Measurements from ENCODE around the gene CAMLG.
A peak's percentile ranks its signal among the peaks of the same experiment; 100 is the strongest.
"Not testable (repeated sequence)": the region's sequence is repeated elsewhere in the genome, so short reads cannot be mapped to it uniquely, and the experiment has no call there.

CAMLG gene

DNA sequence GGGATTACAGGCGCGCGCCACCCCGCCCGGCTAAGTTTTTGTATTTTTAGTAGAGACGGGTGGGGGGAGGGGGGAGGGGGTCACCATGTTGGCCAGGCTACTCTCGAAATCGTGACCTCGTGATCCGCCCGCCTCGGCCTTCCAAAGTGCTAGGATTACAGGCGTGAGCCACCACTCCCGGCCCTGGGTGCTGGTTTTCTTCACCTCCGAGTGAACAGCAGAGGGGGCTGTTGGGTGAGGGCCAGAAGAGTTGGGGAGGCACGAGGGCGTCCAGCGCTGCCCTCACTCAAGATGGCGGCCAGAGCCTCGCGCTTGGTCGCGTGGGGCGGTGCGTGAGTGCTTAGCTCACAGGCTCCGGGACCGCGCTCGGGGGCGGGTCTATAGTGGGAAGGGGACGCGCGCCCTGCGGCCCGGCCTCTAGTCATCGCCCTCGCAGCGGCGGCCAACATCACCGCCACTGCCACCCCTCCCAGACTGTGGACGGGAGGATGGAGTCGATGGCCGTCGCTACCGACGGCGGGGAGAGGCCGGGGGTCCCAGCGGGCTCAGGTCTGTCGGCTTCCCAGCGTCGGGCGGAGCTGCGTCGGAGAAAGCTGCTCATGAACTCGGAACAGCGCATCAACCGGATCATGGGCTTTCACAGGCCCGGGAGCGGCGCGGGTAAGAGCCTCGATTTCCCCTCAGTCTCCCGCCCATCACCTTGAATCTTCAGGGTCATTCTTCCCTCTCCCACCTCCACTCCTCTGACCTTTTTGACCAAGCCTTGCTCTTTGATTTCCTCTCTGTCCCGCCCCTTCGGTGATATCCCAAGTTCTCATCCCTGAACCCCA lies at the start of gene CAMLG:
TSS of gene CAMLG (plus strand) at position 416 of the 830 bp plus-strand sequence. CDS start at position 489, 73 bp downstream.
- DNase-seq (ENCODE audit: low read depth) = peak; percentile 96

- DNase-seq (ENCODE audit: low read depth) = not testable (repeated sequence)
Observed at GRCh38 chr5:134690144-134690543, 48.2 kb upstream of the CAMLG start.

DNA sequence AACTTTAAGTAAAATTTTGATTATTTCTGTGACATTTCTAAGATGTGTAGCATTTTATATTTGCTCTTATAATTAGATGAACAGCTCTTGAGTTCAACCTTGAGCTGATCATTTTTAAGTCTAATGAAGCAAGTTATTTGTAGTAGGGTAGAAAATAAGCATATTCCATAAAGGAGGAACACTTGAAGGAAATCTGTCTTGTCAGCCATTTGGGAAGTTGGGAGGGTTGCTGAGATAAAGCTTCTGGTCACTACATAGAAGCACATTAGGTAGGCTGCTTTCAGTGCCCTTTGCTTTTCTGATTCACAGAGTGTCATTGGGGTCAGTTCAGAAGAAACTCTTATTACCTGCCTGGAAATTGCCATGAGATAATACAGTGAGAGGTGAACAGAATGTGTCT lies 45.6 kb upstream of the CAMLG start:
- DNase-seq (ENCODE audit: low read depth) = no peak

DNA sequence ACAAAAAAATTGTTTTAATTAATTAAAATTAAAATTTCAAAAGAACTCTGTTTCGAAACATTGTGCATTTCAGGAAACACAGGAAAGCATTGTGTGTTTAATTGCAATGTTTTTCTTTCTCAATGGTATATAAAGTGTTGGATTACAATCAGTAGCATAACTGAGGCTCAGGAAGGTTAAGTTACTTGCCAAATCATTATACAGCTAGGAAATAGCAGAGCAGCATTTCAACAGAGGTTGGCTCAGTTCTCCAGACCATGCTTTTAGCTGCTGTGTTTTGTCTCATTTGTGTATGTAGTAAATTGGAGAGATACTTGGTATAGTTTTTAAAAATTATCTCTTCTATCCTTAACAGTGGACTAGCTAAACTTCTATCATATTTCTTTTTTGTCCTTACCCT lies 30.0 kb upstream of the CAMLG start:
- DNase-seq (ENCODE audit: low read depth) = no peak

DNA sequence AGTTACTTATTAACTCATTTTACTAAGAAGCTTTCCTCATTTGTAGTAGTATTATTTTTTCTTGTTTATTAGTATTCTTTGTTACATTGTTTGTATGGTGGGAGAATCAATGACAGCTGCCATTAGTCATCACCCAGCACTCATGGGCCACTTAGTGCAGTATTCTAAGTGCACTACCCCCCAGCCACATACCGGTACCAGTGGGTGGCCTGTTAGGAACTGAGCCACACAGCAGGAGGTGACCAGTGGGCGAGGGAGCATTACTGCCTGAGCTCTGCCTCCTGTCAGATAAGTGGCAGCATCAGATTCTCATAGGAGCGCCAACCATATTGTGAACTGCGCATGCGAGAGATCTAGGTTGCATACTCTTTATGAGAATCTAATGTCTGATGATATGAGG lies 24.2 kb upstream of the CAMLG start:
- DNase-seq (ENCODE audit: low read depth) = no peak

GRCh38 chr5:134714541-134714940 lies 23.8 kb upstream of the CAMLG start:
- no peak for DNase-seq (ENCODE audit: low read depth)

DNA sequence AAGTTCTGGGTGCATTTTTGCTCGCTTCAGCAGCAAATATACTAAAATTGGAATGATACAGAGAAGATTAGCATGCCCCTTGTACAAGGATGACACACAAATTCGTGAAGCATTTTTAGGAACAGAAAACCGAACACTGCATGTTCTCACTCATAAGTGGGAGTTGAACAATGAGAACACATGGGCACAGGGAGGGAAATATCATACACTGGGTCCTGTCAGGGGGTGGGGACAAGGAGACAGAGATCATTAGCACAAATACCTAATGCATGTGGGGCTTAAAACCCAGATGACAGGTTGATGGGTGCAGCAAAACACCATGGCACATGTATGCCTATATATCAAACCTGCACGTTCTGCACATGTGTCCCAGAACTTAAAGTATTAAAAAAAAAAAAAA lies 22.9 kb upstream of the CAMLG start:
- not testable (repeated sequence) for DNase-seq (ENCODE audit: low read depth)

GRCh38 chr5:134724872-134725271 lies 13.5 kb upstream of the CAMLG start:
- no peak for DNase-seq (ENCODE audit: low read depth)

- DNase-seq (ENCODE audit: low read depth) = no peak
Observed at GRCh38 chr5:134732819-134733218, 5.5 kb upstream of the CAMLG start.

- no peak for DNase-seq (ENCODE audit: low read depth)
Observed at GRCh38 chr5:134735243-134735642, 3.1 kb upstream of the CAMLG start.

- no peak for DNase-seq (ENCODE audit: low read depth)
Observed at GRCh38 chr5:134736173-134736812, 2.1 kb upstream of the CAMLG start.

DNA sequence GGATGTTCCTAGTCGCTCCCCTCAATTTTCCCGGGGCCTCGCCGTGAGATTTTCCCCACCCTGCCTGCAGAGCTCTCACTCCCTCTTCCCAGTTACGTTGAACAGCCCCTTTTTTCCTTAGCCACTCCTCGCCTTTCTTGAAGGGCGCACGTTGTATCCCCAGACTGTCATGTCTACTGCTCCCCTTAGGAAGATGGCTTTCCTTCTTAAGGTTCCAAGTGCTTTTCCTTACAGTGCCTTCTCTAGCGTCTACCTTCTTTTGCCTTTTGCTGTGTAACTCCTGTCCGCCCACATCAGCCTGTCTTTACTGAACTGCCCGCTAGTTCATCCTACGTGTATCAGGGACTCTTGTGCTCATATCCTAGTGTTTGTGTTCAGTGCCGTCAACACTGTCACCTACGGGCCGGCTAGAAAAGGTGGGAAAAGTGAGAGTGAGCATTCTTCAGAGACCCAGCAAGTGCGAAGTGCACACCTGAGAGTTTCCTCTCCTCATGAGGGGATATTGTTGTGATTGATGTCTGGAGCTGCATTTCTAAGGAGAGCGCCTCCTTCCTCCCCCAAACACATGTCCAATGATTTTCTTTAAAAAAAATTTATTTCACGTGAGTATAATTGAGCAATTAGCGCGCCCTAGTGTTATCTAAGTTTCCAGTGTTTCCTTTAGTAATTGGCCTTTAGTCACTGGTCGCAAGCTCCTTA lies 764 bp downstream of the CAMLG start:
- peak; percentile 9 for DNase-seq (ENCODE audit: low read depth)

DNA sequence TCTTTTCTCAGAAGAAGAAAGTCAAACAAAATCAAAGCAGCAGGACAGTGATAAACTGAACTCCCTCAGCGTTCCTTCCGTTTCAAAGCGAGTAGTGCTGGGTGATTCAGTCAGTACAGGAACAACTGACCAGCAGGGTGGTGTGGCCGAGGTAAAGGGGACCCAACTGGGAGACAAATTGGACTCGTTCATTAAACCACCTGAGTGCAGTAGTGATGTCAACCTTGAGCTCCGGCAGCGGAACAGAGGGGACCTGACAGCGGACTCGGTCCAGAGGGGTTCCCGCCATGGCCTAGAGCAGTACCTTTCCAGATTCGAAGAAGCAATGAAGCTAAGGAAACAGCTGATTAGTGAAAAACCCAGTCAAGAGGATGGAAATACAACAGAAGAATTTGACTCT lies 2.7 kb downstream of the CAMLG start:
- DNase-seq (ENCODE audit: low read depth) = no peak

- DNase-seq (ENCODE audit: low read depth) = no peak
Observed at GRCh38 chr5:134742134-134742533, 3.8 kb downstream of the CAMLG start.

DNA sequence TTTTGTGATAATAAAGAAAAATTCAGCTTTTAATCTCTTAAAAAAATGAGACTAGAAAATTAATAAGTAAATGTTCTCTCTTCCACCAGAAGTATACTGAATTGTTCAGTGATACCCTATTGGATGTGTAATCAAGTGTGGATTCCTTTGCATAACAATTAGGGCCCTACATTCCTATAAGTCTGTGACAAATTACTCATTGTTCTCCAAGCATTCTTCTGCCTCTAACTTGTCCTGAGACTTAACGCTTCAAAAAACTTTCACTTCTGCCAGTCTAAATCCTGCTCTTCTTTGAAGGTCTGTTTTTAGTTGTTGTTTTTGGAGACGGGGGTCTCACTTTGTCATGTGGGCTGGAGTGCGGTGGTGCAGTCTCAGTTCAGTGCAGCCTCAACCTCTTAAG lies 11.1 kb downstream of the CAMLG start:
- no peak for DNase-seq (ENCODE audit: low read depth)

GRCh38 chr5:134758176-134758503 lies 19.8 kb downstream of the CAMLG start:
- DNase-seq (ENCODE audit: low read depth) = no peak

DNA sequence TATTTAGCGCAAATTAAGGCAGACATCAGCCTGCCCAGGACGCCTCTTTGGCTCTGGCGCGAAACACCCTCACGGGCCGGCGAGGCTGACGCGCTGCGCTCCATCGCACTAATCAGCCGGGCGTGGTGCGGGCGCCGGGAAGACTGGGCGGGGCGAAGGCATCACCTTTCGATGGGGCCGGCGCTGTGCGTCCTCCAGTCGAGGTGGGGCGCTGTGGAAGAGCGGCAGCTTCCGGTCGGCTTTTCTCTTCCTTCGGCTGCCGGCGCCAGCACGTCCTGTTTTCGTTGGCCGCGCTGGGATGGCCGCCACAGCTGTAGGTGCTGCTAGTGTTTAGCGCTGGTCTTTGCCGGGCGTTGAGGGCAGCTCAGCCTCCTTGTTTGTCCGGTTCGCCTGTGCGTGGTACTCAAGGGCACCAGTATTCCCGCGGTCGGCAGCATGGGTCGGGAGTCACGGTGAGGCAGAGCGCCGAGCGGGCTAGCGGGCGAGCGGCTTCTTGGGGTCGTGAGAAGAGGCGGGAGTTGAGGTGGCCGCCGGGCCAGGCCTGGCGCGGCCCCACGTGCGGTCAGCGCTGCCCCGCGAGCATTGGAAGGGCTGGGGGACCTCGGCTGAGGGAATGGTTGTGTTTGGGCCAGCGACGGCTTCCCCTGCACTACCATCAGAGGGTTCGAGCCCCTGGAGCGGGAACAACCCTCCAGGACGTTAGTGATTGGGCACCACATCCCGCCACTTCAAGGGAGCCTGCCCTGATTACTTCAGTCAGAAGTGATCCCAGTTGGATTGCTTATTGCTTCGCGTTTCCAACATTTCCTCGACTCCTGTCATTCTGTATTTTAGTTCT lies 20.4 kb downstream of the CAMLG start, which contains the start of gene DDX46:
TSS of gene DDX46 (plus strand) at position 276 of the 838 bp plus-strand sequence. CDS start at position 436, 160 bp downstream.
- DNase-seq (ENCODE audit: low read depth) = peak; percentile 81

GRCh38 chr5:134767528-134768291 lies 29.4 kb downstream of the CAMLG start:
- DNase-seq (ENCODE audit: low read depth) = not testable (repeated sequence)

DNA sequence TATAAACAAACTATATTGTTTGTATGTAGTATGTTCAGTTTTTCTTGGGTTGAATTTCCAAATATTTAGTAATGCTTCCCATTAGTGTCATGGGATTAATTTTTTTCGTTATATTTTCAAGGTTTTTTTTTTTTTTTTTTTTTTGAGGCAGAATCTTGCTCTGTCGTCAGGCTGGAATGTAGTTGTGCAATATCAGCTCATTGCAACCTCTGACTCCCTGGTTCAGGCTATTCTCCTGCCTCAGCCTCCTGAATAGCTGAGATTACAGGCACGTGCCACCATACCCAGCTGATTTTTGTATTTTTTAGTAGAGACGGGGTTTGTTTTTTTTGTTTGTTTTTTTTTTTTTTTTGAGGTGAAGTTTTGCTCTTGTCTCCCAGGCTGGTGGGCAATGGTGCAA lies 30.9 kb downstream of the CAMLG start:
- peak; percentile 13 for DNase-seq (ENCODE audit: low read depth)

DNA sequence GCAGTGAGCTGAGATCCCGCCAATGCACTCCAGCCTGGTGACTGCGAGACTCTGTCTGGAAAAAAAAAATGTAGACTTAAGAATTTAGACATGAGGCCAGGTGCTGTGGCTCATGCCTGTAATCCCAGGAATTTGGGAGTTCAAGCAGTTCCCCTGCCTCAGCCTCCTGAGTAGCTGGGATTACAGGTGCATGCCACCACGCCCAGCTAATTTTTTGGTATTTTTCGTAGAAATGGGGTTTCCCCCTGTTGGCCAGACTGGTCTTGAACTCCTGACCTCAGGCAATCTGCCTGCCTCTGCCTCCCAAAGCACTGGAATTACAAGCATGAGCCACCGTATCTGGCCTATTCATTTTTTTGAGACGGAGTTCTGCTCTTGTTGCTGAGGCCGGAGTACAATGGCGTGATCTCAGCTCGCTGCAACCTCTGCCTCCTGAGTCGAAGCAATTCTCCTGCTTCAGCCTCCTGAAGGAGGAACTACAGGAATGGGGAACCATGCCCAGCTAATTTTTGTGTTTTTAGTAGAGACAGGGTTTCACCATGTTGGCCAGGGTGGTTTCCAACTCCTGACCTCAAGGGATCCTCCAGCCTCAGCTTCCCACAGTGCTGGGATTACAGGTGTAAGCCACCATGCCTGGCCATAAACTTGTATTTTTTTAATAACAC lies 34.2 kb downstream of the CAMLG start:
- DNase-seq (ENCODE audit: low read depth) = no peak

DNA sequence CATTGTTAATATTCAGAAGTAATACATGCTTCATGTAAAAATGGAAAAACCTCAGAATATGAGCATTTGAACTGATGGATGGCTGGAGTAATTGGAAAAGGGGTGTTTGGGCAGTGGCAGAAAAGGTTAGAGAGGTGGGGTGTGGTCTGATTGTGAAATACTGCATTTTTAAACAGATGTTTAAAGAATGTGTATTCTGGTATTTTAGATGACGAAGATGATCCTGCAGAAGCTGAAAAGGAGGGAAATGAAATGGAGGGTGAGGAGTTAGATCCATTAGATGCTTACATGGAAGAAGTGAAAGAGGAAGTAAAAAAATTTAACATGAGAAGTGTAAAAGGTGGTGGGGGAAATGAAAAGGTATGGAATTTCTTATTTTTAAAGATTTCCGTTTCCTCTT lies 39.0 kb downstream of the CAMLG start:
- DNase-seq (ENCODE audit: low read depth) = no peak
